ENCODE measurements around the gene MAFF.
A peak's percentile ranks its signal among the peaks of the same experiment; 100 is the strongest.
"Not testable (repeated sequence)": the region's sequence is repeated elsewhere in the genome, so short reads cannot be mapped to it uniquely, and the experiment has no call there.

Gene MAFF

DNA sequence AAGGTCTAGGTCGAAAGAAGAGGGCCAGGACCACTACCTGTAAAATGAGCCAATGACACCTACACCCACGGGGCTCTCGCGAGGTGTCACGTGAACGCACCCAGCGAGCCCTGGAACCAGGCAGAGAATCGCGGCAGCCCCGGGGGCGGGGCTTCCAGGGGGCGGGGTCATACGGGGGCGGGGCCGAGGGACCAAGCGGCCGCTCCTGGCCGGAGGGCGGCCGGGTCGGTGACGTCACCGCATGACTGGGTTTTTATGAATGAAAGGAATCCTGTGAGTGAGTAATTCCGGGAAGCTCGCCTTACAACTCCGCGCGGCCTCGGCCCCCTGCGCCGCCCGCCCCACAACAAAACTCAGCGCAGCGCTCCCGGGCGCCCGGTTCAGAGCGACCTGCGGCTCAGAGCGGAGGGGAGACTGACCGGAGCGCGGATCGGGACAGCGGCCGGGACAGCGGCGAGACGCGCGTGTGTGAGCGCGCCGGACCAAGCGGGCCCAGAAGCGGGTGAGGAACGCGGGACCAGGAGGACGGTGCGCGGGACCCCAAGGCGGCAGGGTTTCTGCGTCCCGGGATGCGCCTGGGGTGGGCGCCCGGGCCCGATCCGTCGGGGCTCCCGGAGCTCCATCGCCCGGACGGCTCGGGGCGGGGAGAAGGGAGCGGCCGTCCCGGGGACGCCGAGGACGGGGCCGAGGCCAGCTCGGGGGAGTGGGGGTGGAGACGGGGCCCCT is at the start of gene MAFF:
Gene MAFF, plus strand, starts transcription at position 284 of the 726 bp plus-strand sequence. CDS start 11,860 bp downstream, outside the sequence.
- peak; percentile 93 for DNase-seq

DNA sequence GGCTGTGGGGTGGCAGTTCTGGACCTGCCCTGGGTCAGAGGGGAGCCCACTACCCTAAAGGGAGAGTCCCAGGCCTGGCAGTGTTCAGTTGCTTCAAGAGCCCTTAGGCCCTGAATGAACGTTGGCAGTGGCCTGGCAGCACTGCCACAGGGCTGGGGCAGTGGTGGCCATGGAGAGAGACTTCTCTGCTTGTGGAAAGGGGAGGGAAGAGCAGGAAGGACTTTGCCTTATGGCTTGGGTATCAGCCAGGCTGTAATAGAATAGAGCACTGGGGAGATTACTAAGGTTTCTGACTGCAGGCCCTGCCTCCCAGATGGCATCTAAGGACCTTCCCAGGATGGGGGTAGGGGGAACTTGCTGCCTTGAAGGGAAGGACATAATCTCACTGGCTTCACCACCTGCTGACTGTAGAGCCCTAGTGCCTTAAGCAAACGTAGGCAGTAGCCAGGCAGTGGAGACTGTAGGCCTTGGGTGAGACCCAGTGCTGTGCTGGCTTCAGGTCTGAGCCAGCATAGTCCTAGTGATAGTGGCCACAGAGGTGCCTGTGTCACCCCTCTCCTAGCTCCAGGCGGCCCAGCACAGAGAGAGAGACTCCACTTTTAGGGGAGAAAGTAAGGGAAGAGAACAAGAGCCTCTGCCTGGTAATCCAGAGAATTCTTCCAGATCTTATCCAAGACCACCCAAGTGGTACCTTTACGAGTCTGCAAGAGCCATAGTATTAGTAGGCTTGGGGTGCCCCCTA is 47.8 kb upstream of the MAFF start:
- DNase-seq: no peak

DNA sequence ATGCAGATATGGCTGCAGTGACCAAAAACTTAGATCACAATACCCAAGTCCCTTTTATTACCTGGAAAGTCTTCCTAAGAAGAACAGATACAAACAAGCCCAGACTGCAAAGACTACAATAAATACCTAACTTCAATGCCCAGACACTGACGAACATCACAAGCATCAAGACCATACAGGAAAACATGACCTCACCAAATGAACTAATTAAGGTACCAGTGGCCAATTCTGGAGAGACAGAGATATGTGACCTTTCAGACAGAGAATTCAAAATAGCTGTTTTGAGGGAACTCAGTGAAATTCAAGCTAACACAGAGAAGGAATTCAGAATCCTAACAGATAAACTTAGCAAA is 47.3 kb upstream of the MAFF start:
- DNase-seq: not testable (repeated sequence)

DNA sequence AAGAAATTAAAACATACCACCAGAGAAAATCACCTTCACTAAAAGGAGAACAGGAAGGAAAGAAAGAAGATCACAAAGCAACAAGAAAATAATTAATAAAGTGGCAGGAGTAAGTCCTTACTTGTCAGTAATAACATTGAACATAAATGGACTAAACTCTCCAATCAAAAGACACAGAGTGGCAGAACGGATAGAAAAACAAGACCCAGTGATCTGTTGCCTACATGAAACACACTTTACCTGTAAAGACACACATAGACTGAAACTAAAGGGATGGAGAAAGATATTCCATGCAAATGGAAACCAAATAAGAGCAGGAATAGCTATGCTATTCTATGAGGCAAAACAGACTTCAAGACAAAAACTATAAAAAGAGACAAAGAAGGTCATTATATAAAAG is 46.1 kb upstream of the MAFF start:
- no peak for DNase-seq

DNA sequence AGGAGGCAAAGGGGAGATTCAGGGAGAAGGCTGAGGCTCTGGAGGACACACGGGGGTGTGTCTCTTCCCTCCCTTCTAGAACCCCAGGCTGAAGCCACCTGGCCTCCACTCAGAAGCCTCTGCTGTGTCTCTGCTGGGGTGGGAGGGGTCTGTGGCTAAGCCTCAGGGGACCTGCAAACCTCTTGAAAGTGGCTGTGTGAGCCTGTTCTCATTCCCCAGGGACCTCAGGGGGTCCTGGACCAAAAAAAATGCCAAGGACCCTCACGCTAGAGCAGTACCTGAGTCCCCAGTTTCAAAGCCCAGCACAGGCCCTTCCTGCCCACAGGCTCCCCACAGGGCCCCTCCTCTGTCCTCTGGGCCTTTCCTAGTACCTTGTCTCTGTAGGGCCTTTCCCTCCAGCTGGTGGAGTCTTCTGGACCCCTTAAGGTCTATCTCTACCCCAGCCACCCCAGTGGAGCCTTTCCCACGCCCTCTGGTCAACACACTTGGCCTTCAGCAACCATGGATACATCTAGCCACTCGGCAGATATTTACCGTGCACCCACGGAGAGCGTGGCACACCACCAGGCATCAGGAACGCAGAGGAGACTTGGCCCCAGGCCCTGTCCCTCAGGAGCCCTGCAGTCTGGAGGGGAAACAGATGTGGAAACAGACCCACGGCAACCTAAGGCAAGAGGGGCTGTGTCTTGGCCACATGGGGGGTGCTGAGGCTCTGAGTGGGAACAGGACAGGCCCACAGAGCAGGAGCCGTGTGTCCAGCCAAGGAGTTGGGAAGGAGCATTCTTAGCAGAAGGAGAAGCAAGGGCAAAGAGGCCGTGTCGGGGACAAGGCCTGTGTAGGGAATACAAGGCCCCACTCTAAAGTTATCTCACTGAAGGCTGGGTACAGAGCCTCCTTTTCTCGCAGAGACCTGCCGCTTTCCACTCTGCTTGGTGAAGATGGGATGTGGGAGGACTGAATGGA is 38.6 kb upstream of the MAFF start:
- DNase-seq: peak in 1 of 2 donors; percentile 15

DNA sequence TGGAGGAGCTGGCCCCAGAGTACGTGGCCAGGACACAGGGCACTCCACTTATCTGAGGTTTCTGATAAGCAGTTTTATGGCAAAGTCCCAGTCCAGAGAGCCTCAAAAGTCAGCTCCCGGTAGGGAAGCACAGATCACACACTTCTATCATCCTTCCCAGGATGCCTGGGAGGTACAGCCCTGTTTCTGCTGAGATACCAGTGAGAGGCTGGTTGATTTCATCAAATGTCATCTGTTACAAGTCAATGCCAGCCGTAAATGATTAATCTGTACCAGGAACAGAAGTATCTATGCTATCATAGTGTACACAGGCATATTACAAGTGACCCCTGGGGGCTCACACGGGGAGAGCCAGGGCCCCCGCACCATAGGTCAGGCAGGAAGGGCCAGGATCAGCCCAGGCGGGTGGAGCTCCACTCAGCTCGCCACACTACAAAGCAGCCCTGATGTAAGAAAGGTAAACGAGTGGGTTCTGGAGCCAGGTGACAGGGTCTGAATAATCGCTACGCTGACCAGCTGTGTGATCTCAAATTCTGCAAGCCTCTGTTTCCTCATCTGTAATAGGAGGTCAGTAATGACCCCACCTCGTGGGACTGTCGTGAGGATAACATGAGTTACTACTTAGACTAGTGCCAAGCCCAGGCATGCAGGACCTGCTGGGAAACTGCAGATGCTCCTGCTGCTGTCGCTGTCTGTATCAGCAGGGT is 37.8 kb upstream of the MAFF start:
- DNase-seq: no peak

DNA sequence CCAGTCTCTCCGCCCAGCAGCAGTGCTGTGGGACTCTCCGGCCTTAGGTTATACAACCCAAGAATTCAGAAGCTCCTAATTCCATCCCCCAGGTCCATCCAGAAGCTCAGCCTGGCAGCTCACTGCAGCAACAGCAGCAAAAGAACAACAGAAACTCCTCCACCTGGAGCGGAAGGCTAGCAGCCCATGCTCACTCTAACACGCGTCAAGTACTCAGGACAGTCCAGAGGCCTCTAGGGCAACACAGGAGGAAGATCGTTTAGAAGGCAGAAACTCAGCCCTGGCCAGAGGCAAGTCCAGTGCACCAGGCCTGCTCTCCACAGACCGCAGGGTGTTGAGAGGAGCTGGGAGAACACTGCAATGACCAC is 37.3 kb upstream of the MAFF start:
- DNase-seq: no peak

DNA sequence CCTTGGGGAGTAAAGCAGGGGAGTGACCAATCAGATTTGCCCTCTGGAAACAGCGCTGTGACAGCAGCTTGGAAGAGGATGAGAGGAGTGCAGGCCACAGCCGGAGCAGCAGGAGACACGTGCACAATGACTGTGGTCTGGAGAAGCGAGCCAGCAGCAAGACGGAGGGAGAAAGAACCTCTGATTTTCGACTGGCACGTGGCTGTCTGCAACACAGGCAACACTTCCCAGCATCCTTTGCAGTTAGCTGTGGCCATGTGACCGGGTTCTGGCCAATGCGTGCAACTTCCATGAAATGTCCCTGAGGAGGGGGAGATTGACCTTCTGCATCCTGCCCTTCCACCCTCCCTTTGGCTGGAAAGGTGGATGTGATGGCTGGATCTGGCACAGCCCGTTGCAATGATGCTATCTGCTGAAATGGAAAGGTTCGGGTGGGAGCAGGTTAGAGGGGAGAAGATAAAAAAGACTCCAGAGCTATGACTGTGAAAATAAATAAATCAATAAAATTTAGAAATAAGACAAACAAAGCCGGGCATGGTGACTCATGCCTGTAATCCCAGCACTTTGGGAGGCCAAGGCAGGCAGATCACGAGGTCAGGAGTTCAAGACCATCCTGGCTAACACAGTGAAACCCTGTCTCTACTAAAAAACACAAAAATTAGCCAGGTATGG is 35.7 kb upstream of the MAFF start:
- DNase-seq: no peak

DNA sequence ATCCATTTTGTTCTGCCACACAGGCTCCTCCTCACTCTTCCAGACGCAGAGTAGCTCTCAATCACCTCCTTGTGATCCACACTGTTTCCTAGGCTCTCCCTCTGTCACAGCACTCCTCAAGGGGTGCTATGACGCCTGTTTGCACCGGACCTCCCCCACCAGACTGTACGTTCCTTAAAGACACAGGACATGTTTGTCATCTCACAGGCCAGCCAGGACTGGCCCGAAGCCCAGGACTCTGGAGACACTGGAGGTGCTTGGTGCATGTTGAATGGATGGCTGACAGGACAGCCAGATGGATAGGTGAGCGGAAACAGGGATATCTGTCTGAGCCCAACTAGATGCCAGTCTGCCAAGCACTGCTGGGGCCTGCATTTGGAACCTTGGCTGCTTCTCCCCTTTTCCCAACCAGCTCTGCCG is 33.8 kb upstream of the MAFF start:
- DNase-seq: no peak

DNA sequence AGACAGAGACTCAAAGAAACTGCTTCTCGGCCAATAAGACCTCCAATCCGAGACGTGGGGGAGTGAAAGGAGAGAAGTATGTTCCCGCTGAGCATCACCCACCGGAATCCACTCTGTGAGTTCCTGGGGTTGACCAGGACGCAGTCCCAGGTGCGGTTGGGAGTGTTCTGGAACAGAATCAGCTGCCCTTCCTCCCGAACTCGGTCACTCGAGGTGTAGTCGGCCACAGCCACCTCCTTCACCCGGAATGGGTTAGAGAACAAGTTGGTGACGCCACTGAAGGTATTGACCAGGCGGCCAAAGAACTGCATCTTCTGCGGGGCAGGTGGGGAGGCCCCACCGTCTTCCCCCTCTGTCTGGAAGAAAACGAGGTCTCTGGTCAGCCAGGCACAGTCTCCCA is 32.7 kb upstream of the MAFF start:
- DNase-seq: no peak

DNA sequence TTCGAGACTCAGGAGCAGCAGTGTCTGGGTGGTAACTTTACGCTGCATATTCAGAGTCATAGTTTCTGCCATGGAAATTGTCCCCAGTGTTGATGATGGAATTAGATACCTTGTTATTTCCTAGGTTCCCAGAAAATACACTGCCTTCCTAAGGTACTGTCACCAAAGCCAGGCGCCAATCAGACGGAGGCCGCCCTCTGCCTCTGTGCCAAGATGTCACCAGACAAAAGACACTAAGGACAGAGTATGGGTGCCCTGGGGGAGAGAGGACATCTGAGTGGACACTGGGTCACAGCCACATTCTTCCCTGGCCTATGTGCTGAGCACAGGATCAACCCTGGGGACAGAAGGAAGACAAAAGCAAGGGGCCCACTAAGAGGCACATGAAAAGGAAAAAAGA is 31.3 kb upstream of the MAFF start:
- DNase-seq: no peak

DNA sequence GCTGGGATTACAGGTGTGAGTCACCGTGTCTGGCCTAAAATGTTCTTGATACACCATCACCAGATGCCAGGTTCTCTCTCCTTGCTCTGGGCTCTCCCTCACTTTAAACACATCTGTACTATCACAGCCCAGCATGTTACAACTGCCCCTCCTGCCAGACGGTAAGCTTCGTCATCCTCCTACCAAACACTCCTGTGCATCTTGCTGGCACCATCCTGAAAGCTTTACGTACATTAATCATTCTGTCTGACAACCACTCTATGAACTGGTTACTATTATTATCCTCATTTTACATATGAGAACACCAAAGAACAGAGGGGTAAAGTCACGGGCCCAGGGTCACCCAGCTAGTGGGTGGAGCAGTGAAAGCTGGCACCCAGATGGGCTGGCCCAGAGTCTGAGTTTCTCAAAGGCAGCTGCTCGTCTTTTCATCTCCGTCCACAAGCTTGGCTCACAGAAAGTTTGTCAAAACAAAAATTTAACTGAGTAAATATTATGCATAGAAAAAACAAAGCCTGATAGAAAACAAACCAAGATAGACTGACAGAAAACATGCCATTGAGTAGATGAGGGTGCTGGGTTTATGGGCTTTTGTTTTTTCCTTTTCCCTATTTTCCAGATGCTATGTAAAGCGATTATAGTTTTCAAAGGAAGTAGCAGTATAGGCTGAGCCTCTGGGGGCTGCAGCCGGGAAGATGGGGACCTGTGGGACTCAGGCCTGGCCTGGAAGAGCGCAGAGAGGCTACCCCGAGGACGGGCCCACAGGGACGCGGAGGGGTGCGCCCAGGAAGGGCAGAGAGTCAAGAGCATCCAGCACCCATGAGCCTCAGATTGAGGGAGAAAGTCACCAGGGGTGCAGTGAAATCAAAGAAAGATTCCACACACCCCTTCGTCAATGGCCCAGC is 29.6 kb upstream of the MAFF start:
- no peak for DNase-seq

DNA sequence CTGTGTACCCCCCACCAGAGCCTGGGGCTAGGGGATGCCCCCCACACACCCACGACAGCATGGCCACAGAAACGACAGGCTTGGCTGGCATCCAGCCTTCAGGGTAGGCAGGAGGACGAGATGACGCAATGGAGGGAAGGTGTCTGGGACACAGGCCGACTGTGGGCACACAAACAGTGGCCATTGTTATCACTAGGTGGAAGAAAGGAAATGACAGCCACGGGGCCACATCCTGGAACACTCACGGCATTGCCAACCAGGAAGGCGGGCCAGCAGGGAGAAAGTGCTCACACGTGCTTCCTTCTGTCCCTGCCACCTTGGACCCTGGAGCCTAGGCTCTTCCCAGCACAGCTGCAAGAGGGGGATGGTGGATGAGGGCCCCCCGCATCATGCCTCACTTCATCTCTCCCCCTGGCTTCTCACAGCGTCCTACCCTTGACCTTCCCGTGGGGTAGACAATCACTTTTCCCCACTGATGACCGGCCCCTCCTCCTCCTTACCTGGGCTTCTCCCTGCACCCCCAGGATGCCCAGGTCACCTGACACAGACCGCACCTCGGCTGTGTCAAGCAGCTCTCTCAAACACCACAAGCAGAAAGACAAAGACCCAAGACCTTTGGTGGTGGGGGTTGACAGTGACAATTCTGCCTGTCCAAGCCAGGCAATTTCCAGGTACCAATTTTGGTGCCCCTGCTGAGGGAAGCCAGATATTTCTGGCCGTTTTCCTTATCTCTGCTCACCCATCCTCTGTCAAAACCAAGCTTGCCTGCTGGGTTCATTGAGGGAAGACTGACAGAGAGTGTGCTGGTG is 28.8 kb upstream of the MAFF start:
- DNase-seq: peak; percentile 63 to 76

DNA sequence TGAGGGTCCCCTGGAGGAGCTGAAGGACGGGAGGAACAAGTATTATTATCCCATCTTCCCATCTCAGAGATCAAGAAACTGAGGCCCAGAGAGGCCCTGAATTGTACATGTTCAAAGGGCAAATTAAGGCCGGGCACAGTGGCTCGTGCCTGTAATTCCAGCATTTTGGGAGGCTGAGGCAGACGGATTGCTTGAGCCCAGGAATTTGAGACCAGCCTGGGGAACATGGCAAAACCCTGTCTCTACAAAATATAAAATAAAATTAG is 28.2 kb upstream of the MAFF start:
- DNase-seq: no peak

DNA sequence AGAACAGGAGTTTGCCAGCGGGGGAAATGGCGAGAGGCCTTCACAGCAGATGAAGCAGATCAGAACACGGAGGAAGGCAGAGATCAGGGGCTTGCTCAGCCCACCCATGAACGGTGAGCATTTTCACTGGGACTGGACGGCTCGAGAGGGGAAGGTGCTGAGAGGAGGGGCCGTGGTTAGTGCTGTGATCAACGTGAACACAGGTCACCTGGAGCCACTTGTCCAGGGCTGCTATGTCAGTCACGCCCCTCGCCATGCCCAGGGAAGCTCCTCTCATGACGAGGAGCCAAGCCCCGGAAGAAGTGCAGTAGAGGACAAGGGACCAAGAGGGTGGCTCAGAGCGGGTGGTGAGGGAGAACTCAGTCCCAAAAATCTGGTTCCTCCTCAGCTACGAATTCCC is 27.2 kb upstream of the MAFF start:
- DNase-seq: no peak

DNA sequence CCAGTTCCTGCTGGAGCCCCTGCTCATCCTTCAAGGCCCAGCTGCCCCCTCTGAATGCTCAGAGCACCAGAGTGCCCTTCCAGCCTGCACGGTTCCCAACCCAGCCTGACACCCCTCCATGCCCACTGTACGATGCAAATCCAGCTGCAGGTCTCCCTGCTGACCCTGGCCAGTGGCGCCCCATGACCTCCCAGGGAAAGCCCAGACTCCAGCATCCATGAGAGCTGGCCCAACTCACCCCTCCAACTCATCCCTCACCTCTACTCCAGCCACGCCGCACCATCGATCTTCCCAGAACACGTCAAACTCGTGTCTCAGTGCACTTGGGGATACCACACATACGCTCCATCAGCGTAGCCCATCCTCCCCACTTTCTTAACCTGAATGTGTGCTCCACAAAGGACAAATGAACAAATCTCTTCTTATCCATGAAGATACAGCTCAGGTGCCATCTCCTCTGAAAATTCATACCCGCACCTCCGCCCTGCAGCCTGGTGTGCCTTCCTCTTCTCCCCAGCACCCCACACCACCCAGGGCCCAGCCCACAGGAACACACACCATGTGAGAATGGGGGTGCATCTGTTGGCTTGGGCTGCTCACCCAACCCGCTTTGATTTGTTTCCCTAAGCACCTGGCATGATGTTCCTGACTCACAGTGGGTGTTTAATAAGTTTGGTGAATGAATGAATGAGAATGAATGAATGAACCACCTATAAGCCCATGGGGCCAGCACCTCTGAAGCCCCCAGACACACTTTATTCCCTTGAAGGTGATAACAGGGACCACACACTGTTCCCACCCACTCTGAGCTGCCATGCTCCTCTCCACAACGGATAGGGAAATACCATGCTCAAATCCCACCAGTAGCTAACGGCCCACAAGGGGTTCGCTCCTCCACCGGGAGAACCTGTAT is 26.3 kb upstream of the MAFF start:
- no peak for DNase-seq

DNA sequence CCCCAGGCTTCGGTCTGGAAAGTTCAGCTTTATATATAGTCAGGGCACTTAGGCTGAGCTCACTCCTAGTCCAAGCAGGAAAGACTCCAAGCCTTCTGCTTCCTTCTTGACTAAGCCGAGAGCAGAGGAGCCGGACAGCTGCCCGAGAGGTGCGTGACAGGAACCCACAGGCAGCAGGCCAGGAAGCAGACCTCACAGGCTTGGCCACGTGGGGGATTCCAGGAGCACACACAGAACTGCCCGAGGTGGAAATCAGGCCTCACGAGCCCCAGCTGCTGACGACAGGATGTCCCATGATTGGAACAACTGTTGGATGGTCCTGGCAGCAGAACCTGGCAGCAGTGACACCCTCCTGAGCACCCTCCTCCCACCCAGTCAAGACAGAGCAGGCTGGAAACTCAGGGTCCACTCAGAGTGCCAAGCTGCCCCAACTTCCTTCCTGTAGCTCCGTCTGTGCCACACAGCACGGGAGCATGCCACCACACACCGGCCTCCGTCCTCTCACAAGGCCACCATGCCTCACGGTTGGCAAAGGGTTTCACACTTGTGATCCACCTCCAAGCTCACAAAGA is 25.5 kb upstream of the MAFF start:
- DNase-seq: peak; percentile 61 to 81

DNA sequence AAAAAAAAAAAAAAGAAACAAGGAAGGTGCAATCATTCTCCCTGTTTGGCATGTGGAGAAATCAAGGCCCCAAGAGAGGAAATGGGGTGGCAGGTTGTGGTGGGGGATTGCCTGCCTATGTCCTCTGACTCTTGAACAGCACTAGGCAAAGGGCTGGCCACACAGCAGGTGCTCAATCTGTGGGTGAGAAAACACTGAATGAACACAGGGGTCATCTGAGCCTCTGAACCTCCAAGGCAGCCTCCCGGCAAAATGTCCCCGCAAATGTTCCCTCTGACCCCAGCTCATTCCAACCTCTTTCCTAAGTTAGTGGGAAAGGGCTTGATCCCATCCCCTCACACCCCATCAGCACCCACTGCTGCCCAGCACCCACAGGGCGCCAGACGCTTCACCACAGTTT is 24.8 kb upstream of the MAFF start:
- peak; percentile 17 to 28 for DNase-seq

DNA sequence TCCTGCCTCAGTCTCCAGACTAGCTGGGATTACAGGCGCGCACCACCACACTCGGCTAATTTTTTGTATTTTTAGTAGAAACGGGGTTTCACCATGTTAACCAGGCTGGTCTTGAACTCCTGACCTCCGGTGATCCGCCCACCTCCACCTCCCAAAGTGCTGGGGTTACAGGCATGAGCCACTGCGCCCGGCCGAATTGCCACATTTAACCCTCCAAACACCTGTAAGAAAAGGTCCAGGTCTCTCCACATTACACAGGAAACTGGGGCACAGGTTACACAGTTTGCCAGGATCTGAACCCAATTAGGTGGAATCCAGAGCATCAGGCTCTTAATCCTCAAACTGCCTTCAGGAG is 24.2 kb upstream of the MAFF start:
- DNase-seq: not testable (repeated sequence)

Measured in CD4-positive, alpha-beta T cell treated with Interleukin-1 beta for 1 hour (primary cell).